PC-9 (cell line): ENCODE measurements around the gene MCF2L. TPM values are rescaled to one million over a fixed set of nuclear protein-coding genes. Genes with fewer than 3 reads are reported as not detected.

Experiments used
- BruUV-seq: library from RNA; stranded (reverse); fragments of 400-500 nt; replicated peaks from 2 replicates; lab custom pipeline; 2021; lab: Mats Ljungman, UMichigan
- CTCF ChIA-PET: fragments of 300-600 bp; sonication (Branson Sonifier 250); formaldehyde crosslinking; loops from one replicate; lab custom pipeline; 2022; ENCODE audit warnings: antibody characterized with exemption; lab: Charles Lee
- POLR2A ChIA-PET: fragments of 300-600 bp; sonication (Branson Sonifier 250); formaldehyde crosslinking; loops from one replicate; lab custom pipeline; 2022; ENCODE audit warnings: antibody characterized with exemption; ENCODE audit not compliant: unreplicated experiment; lab: Charles Lee
- DNase-seq, 2 experiments: peaks; one replicate each; pipeline versions ENCODE4 v3.0.0 to v3.0.0-alpha.2; 2015 to 2022; ENCODE audit warnings: mixed read lengths in 1 of 2
- H2AFZ ChIP-seq: fragments of 200-600 bp; sonication (generic); 2 replicates; pipeline ENCODE4 v1.8.1; 2017; ENCODE audit warnings: antibody characterized with exemption
- H3F3A ChIP-seq: fragments of 200-600 bp; sonication (generic); 2 replicates; pipeline ENCODE4 v1.8.1; 2017; ENCODE audit warnings: antibody characterized with exemption, mild to moderate bottlenecking, low read depth; ENCODE audit not compliant: insufficient read depth
- H3K27ac ChIP-seq: fragments of 200-600 bp; sonication (generic); 2 replicates; pipeline ENCODE4 v1.6.1; 2016; ENCODE audit warnings: mixed run types
- H3K27me3 ChIP-seq: fragments of 200-600 bp; sonication (generic); 2 replicates; pipeline ENCODE4 v1.6.1; 2016; ENCODE audit warnings: low read depth, mixed run types; ENCODE audit not compliant: insufficient read depth
- H3K36me3 ChIP-seq: fragments of 200-600 bp; sonication (generic); 2 replicates; pipeline ENCODE4 v1.6.1; 2016; ENCODE audit warnings: low read depth, mixed run types
- H3K4me1 ChIP-seq: fragments of 200-600 bp; sonication (generic); replicated peaks from 2 replicates; pipeline ENCODE4 v1.6.1; 2016; ENCODE audit warnings: mixed run types; ENCODE audit not compliant: insufficient read depth
- H3K4me2 ChIP-seq: fragments of 200-600 bp; sonication (generic); 2 replicates; pipeline ENCODE4 v1.6.1; 2017; ENCODE audit warnings: mixed run types
- H3K4me3 ChIP-seq: fragments of 200-600 bp; sonication (generic); 2 replicates; pipeline ENCODE4 v1.6.1; 2016; ENCODE audit warnings: mixed run types
- H3K79me2 ChIP-seq: fragments of 200-600 bp; sonication (generic); 2 replicates; pipeline ENCODE4 v1.6.1; 2017; ENCODE audit warnings: low read depth, mixed run types
- H3K9me2 ChIP-seq: fragments of 200-600 bp; sonication (generic); 2 replicates; pipeline ENCODE4 v1.8.1; 2017; ENCODE audit warnings: mild to moderate bottlenecking; ENCODE audit not compliant: insufficient read depth
- H3K9me3 ChIP-seq: fragments of 200-600 bp; sonication (generic); 2 replicates; pipeline ENCODE4 v1.8.1; 2016; ENCODE audit warnings: low read depth; ENCODE audit not compliant: insufficient read depth
- H4K20me1 ChIP-seq: fragments of 200-600 bp; sonication (generic); 2 replicates; pipeline ENCODE4 v1.8.1; 2017; ENCODE audit not compliant: insufficient read depth
- EZH2 ChIP-seq: fragments of 200-600 bp; sonication (generic); IDR thresholded peaks from 2 replicates; pipeline ENCODE4 v1.8.0; 2017; ENCODE audit warnings: antibody characterized with exemption, low read depth
- intact Hi-C: fragments of 100-400 bp; cut with micrococcal nuclease; formaldehyde crosslinking; loops from one replicate; pipeline ENCODE4 v1.10.0; 2022; ENCODE audit not compliant: unreplicated experiment
- total RNA-seq: library from RNA; stranded (reverse); gene quantifications from 2 replicates; pipeline ENCODE4 v1.2.3, GENCODE V29; 2021
- TF ChIP-seq, protein P1 (sequence below): fragments of 200-600 bp; sonication (generic); conservative IDR thresholded peaks from 2 replicates; pipeline ENCODE4 v1.6.1; 2017; ENCODE audit warnings: mixed run types, antibody characterized with exemption, mild to moderate bottlenecking, moderate library complexity

Gene MCF2L
- total RNA-seq, 1 experiment from 2014 or later: 28.2 TPM

DNA sequence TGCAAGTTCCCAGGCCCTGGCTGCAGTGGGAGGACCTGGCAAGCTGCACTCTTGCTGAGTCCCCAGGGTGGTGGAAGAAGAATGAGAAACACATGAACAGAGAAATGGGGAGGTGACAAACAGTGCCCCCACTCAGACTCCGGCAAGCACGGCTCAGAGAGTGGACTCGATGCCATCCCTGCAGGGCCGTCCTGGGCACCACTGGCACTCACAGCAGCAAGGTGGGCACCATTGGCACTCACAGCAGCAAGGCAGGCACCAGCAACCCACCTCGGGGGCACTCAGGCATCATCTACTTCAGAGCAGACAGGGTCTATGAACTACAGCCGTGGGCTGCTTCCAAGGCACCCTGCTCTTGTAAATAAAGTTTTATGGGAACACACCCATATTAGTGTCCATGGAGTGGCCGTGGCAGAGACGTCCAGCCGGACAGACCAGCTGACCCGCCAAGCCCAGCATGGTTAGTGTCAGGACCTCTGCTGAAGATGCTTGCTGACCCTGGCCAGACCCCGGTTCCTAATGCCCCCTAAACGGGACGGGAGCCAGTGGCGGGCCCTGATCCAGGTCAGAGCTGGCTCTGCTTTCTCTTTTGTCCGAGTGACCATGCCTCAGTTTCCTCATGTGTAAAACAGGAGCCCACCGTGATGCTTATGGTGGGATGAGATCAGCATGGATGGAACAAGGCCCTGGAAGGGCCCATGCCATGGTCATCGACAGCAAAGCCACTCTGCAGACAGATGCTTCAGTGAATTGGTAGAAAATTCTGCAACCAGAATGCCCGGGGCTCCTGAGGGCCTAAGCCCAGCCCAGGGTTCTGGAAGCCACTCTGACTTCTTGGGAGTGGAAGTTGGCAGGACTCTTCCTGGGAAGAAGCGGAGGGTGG, 151.5 kb downstream of the MCF2L start:
- H3K36me3 ChIP-seq: no peaks in the 10 kb centered on the region
- no peaks in the 10 kb centered on the region for H3F3A ChIP-seq
- no peak for TF ChIP-seq EZH2
- TF ChIP-seq, protein P1, sequence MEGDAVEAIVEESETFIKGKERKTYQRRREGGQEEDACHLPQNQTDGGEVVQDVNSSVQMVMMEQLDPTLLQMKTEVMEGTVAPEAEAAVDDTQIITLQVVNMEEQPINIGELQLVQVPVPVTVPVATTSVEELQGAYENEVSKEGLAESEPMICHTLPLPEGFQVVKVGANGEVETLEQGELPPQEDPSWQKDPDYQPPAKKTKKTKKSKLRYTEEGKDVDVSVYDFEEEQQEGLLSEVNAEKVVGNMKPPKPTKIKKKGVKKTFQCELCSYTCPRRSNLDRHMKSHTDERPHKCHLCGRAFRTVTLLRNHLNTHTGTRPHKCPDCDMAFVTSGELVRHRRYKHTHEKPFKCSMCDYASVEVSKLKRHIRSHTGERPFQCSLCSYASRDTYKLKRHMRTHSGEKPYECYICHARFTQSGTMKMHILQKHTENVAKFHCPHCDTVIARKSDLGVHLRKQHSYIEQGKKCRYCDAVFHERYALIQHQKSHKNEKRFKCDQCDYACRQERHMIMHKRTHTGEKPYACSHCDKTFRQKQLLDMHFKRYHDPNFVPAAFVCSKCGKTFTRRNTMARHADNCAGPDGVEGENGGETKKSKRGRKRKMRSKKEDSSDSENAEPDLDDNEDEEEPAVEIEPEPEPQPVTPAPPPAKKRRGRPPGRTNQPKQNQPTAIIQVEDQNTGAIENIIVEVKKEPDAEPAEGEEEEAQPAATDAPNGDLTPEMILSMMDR: no peak
- H3K4me3 ChIP-seq: no peak overlapping the region
- H3K4me1 ChIP-seq: no peaks in the 10 kb centered on the region
- CTCF ChIA-PET: no interaction called here
- no peaks in the 10 kb centered on the region for H3K79me2 ChIP-seq
- no peaks in the 10 kb centered on the region for H3K9me2 ChIP-seq
- no peak overlapping the region for H2AFZ ChIP-seq
- no peak overlapping the region for H3K4me2 ChIP-seq
- H4K20me1 ChIP-seq: no peaks in the 10 kb centered on the region
- intact Hi-C loops: no loop called here
- POLR2A ChIA-PET: no interaction called here
- DNase-seq: no peak
- H3K27me3 ChIP-seq: peaks cover 77% of the 10 kb centered on the region
- no peaks in the 10 kb centered on the region for H3K9me3 ChIP-seq
- no peak overlapping the region for H3K27ac ChIP-seq
- no TSS peak for BruUV-seq

DNA sequence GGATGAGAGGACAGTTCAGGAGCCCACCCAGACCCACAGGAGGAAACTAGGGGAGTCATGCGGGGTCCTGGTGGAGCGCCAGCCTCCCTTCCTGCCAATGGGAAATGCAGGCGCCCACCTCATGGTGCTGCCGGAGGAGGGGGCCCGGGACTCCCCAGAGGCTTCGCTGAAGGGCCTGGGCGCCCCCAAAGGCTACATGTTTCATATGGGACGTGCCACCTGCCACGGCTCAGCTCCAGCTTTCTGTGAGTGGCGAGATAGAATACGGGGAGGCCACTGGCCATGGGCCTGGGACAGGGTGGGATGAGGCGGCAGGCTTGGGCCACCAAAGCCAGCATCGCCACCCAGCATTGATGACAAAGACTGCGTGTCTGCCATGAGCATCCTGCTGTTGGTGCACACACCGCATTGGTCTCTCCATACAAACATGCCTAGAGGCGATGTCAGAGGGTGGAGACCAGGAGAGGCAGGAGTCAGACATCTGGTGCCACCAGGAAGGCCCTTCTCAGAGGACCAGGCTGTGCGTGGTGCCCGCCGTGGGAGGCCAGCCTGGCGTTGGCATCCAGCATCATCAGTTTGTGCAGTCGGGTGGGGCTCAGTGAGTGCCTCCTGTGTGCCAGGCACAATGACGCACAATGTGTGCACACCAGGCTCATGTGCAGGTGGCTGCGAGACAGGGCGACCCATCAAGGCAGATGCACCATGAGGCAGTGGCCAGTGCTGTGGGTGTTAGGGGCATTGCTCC, 152.3 kb downstream of the MCF2L start:
- intact Hi-C loops: no loop called here
- TF ChIP-seq, protein P1: no peak
- TF ChIP-seq EZH2: no peak
- no peak overlapping the region for H3K4me2 ChIP-seq

GRCh38 chr13:113121928-113122471, 153.0 kb downstream of the MCF2L start:
- Histone ChIP-seq H3K4me2 (no peak overlapping the region), H3K36me3 (no peaks in the 10 kb centered on the region), H3K27ac (no peak overlapping the region), H3F3A (no peaks in the 10 kb centered on the region), H3K9me2 (no peaks in the 10 kb centered on the region), H3K9me3 (no peaks in the 10 kb centered on the region), H4K20me1 (no peaks in the 10 kb centered on the region), H3K27me3 (peaks cover 87% of the 10 kb centered on the region), H3K4me1 (no peaks in the 10 kb centered on the region), H3K79me2 (no peaks in the 10 kb centered on the region), H3K4me3 (no peak overlapping the region), H2AFZ (no peak overlapping the region)
- intact Hi-C loops: no loop called here
- no peak for DNase-seq
- ChIA-PET POLR2A (interaction anchor here (0.5 kb wide), 1 partner anchor 87 kb away, joined by 6 read pairs; no protein-coding TSS in a partner anchor), CTCF (no interaction called here)
- TF ChIP-seq, protein P1: no peak
- no peak for TF ChIP-seq EZH2
- no TSS peak for BruUV-seq

More for the DNA sequence above, 152.3 kb downstream of the MCF2L start:
- peaks cover 85% of the 10 kb centered on the region for H3K27me3 ChIP-seq
- H3K9me3 ChIP-seq: no peaks in the 10 kb centered on the region
- no peaks in the 10 kb centered on the region for H3K36me3 ChIP-seq
- H2AFZ ChIP-seq: no peak overlapping the region
- H3K27ac ChIP-seq: no peak overlapping the region
- no peak for DNase-seq
- ChIA-PET CTCF (no interaction called here), POLR2A (no interaction called here)
- no peaks in the 10 kb centered on the region for H3K79me2 ChIP-seq
- no TSS peak for BruUV-seq
- no peak overlapping the region for H3K4me3 ChIP-seq
- no peaks in the 10 kb centered on the region for H3K9me2 ChIP-seq
- no peaks in the 10 kb centered on the region for H3K4me1 ChIP-seq
- no peaks in the 10 kb centered on the region for H4K20me1 ChIP-seq
- H3F3A ChIP-seq: no peaks in the 10 kb centered on the region
